GM03348 (cell line): ENCODE measurements around the gene TAF11L14.

Source experiments
- DNase-seq: peaks from one replicate; pipeline ENCODE4 v3.0.0; 2012; ENCODE audit warnings: low spot score

The TAF11L14 gene

DNA sequence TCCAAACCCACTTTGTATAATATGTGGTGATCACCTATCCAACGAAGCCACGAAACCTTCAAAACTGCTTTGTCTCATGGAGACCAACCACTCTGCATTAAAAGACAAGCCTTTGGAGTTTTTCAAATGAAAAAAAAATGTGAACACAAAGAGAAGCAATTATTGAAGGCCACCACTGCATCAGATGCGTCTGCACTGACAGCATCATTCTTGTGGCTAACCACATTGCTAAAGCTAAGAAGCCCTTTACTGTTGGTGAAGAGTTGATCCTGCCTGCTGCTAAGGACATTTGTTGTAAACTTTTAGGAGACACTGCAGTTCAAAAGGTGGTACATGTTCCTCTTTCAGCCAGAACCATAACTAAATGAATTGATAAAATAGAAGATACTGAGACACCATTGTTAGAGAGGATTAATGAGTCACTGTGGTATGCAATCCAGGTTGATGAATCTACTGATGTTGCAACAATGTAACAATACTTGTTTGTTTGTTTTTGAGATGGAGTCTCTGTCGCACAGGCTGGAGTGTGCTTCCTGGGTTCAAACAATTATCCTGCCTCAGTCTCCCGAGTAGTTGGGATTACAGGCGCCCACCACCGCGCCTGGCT lies 45.4 kb downstream of the TAF11L14 start:
- no peak for DNase-seq

DNA sequence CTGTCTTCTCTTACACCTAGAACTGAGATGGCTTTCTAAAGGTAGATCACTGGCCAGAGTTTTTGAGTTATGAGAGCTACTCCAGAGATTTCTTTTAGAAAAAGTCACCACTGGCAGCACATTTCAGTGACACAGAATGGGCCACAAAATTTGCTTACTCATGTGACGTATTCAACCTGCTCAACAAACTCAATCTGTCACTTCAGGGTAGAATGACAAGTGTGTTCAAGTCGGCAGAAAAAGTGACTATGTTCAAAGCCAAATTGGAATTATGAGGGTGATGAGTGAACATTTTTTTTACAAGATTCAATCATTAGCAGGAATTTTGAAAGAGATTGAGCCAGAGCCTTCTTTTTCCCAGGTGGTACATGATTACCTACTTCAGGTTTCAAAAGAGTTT lies 46.5 kb downstream of the TAF11L14 start:
- no peak for DNase-seq
